Measurements from ENCODE around the gene PWWP2B. TPM values are rescaled to one million over a fixed set of nuclear protein-coding genes. Genes with fewer than 3 reads are reported as not detected.
A peak's percentile ranks its signal among the peaks of the same experiment; 100 is the strongest.

PWWP2B gene
- total and polyA plus RNA-seq, 10 donors: 22.5 to 50.0 (median 28.0) TPM

GRCh38 chr10:132365102-132365501, 31.9 kb upstream of the PWWP2B start:
- no peak overlapping the region for H3K27ac ChIP-seq
- intact Hi-C loops (cut with DNase I; ENCODE audit: low total_unique reads): no loop called here
- H3K9me3 ChIP-seq: peaks cover 0 to 4% (median 0%) of the 10 kb centered on the region in 8 donors
- peak; percentile 48 for DNase-seq
- no peak for TF ChIP-seq CTCF (IDR thresholded peaks at IDR 0.05 in 8 of 11, conservative IDR thresholded peaks at IDR 0.05 in 3 of 11)
- TF ChIP-seq POLR2A (IDR thresholded peaks at IDR 0.05): no peak
- TF ChIP-seq POLR2AphosphoS5 (IDR thresholded peaks at IDR 0.05): no peak
- H3K36me3 ChIP-seq: peaks cover 0 to 66% (median 10%) of the 10 kb centered on the region in 6 donors
- H3K4me1 ChIP-seq: peaks cover 0 to 18% (median 9%) of the 10 kb centered on the region in 6 donors
- H3K4me3 ChIP-seq: no peak overlapping the region
- H3K27me3 ChIP-seq (replicated peaks in 1 of 7): no peaks in the 10 kb centered on the region
- whole genome bisulfite sequencing, 5 donors: 61 to 81% (median 74%) methylated on average over 9 of the region's 9 CpGs

GRCh38 chr10:132366006-132366405, 31.0 kb upstream of the PWWP2B start:
- Histone ChIP-seq H3K4me3 (no peak overlapping the region), H3K27me3 (replicated peaks in 1 of 7) (no peaks in the 10 kb centered on the region), H3K36me3 (peaks cover 0 to 66% (median 10%) of the 10 kb centered on the region in 6 donors), H3K4me1 (peaks cover 0 to 10% (median 5%) of the 10 kb centered on the region in 6 donors), H3K9me3 (peaks cover 0 to 4% (median 0%) of the 10 kb centered on the region in 8 donors), H3K27ac (peak overlapping the region in 5 of 8 donors; percentile 11 to 70 (median 48))
- peak; percentile 54 for DNase-seq
- TF ChIP-seq POLR2AphosphoS5 (IDR thresholded peaks at IDR 0.05): no peak
- no peak for TF ChIP-seq POLR2A (IDR thresholded peaks at IDR 0.05)
- no peak for TF ChIP-seq CTCF (IDR thresholded peaks at IDR 0.05 in 8 of 11, conservative IDR thresholded peaks at IDR 0.05 in 3 of 11)
- intact Hi-C loops (cut with DNase I; ENCODE audit: low total_unique reads): no loop called here
- WGBS, 5 donors: 74 to 98% (median 93%) methylated on average over 2 to 8 of the region's 8 CpGs

- Histone ChIP-seq H3K9me3 (peaks cover 0 to 4% (median 0%) of the 10 kb centered on the region in 8 donors), H3K4me1 (peaks cover 0 to 11% (median 7%) of the 10 kb centered on the region in 6 donors), H3K27ac (peak overlapping the region in 6 of 8 donors; percentile 11 to 70 (median 42)), H3K27me3 (replicated peaks in 1 of 7) (peaks cover 0 to 2% (median 0%) of the 10 kb centered on the region in 7 donors), H3K4me3 (no peak overlapping the region), H3K36me3 (peaks cover 0 to 62% (median 10%) of the 10 kb centered on the region in 6 donors)
- WGBS, 5 donors: 64 to 78% (median 73%) methylated on average over 9 of the region's 9 CpGs
- TF ChIP-seq CTCF (IDR thresholded peaks at IDR 0.05 in 8 of 11, conservative IDR thresholded peaks at IDR 0.05 in 3 of 11): no peak
- peak; percentile 60 to 87 (median 81) for TF ChIP-seq POLR2AphosphoS5 (IDR thresholded peaks at IDR 0.05)
- TF ChIP-seq POLR2A (IDR thresholded peaks at IDR 0.05): no peak
- intact Hi-C loops (cut with DNase I; ENCODE audit: low total_unique reads): no loop called here
- DNase-seq: peak; percentile 80
Observed at GRCh38 chr10:132366499-132366898, 30.5 kb upstream of the PWWP2B start.

- Histone ChIP-seq H3K4me1 (peaks cover 0 to 17% (median 8%) of the 10 kb centered on the region in 6 donors), H3K27me3 (replicated peaks in 1 of 7) (peaks cover 0 to 6% (median 0%) of the 10 kb centered on the region in 7 donors), H3K27ac (no peak overlapping the region), H3K9me3 (peaks cover 0 to 9% (median 0%) of the 10 kb centered on the region in 8 donors), H3K36me3 (peaks cover 0 to 44% (median 10%) of the 10 kb centered on the region in 6 donors), H3K4me3 (no peak overlapping the region)
- no peak for TF ChIP-seq CTCF (IDR thresholded peaks at IDR 0.05 in 8 of 11, conservative IDR thresholded peaks at IDR 0.05 in 3 of 11)
- no peak for TF ChIP-seq POLR2AphosphoS5 (IDR thresholded peaks at IDR 0.05)
- no peak for TF ChIP-seq POLR2A (IDR thresholded peaks at IDR 0.05)
- 73 to 96% (median 86%) methylated on average over 4 of the region's 4 CpGs for WGBS, 5 donors
- intact Hi-C loops (cut with DNase I; ENCODE audit: low total_unique reads): no loop called here
- DNase-seq: no peak
Observed at GRCh38 chr10:132368391-132368790, 28.6 kb upstream of the PWWP2B start.
